PC-9 (cell line): ENCODE data around the gene MRPL52. TPM values are rescaled to one million over a fixed set of nuclear protein-coding genes. Genes with fewer than 3 reads are reported as not detected.
A peak's percentile ranks its signal among the peaks of the same experiment; 100 is the strongest.

Source experiments
- BruUV-seq: library from RNA; stranded (reverse); fragments of 400-500 nt; replicated peaks from 2 replicates; lab custom pipeline; 2021; lab: Mats Ljungman, UMichigan
- CTCF ChIA-PET: fragments of 300-600 bp; sonication (Branson Sonifier 250); formaldehyde crosslinking; loops from one replicate; lab custom pipeline; 2022; ENCODE audit warnings: antibody characterized with exemption; lab: Charles Lee
- POLR2A ChIA-PET: fragments of 300-600 bp; sonication (Branson Sonifier 250); formaldehyde crosslinking; loops from one replicate; lab custom pipeline; 2022; ENCODE audit warnings: antibody characterized with exemption; ENCODE audit not compliant: unreplicated experiment; lab: Charles Lee
- DNase-seq, 2 experiments: peaks; one replicate each; pipeline versions ENCODE4 v3.0.0 to v3.0.0-alpha.2; 2015 to 2022; ENCODE audit warnings: mixed read lengths in 1 of 2
- H2AFZ ChIP-seq: fragments of 200-600 bp; sonication (generic); 2 replicates; pipeline ENCODE4 v1.8.1; 2017; ENCODE audit warnings: antibody characterized with exemption
- H3F3A ChIP-seq: fragments of 200-600 bp; sonication (generic); 2 replicates; pipeline ENCODE4 v1.8.1; 2017; ENCODE audit warnings: antibody characterized with exemption, mild to moderate bottlenecking, low read depth; ENCODE audit not compliant: insufficient read depth
- H3K27ac ChIP-seq: fragments of 200-600 bp; sonication (generic); 2 replicates; pipeline ENCODE4 v1.6.1; 2016; ENCODE audit warnings: mixed run types
- H3K27me3 ChIP-seq: fragments of 200-600 bp; sonication (generic); 2 replicates; pipeline ENCODE4 v1.6.1; 2016; ENCODE audit warnings: low read depth, mixed run types; ENCODE audit not compliant: insufficient read depth
- H3K36me3 ChIP-seq: fragments of 200-600 bp; sonication (generic); 2 replicates; pipeline ENCODE4 v1.6.1; 2016; ENCODE audit warnings: low read depth, mixed run types
- H3K4me1 ChIP-seq: fragments of 200-600 bp; sonication (generic); replicated peaks from 2 replicates; pipeline ENCODE4 v1.6.1; 2016; ENCODE audit warnings: mixed run types; ENCODE audit not compliant: insufficient read depth
- H3K4me2 ChIP-seq: fragments of 200-600 bp; sonication (generic); 2 replicates; pipeline ENCODE4 v1.6.1; 2017; ENCODE audit warnings: mixed run types
- H3K4me3 ChIP-seq: fragments of 200-600 bp; sonication (generic); 2 replicates; pipeline ENCODE4 v1.6.1; 2016; ENCODE audit warnings: mixed run types
- H3K79me2 ChIP-seq: fragments of 200-600 bp; sonication (generic); 2 replicates; pipeline ENCODE4 v1.6.1; 2017; ENCODE audit warnings: low read depth, mixed run types
- H3K9me2 ChIP-seq: fragments of 200-600 bp; sonication (generic); 2 replicates; pipeline ENCODE4 v1.8.1; 2017; ENCODE audit warnings: mild to moderate bottlenecking; ENCODE audit not compliant: insufficient read depth
- H3K9me3 ChIP-seq: fragments of 200-600 bp; sonication (generic); 2 replicates; pipeline ENCODE4 v1.8.1; 2016; ENCODE audit warnings: low read depth; ENCODE audit not compliant: insufficient read depth
- H4K20me1 ChIP-seq: fragments of 200-600 bp; sonication (generic); 2 replicates; pipeline ENCODE4 v1.8.1; 2017; ENCODE audit not compliant: insufficient read depth
- EZH2 ChIP-seq: fragments of 200-600 bp; sonication (generic); IDR thresholded peaks from 2 replicates; pipeline ENCODE4 v1.8.0; 2017; ENCODE audit warnings: antibody characterized with exemption, low read depth
- intact Hi-C: fragments of 100-400 bp; cut with micrococcal nuclease; formaldehyde crosslinking; loops from one replicate; pipeline ENCODE4 v1.10.0; 2022; ENCODE audit not compliant: unreplicated experiment
- total RNA-seq: library from RNA; stranded (reverse); gene quantifications from 2 replicates; pipeline ENCODE4 v1.2.3, GENCODE V29; 2021
- TF ChIP-seq, protein P1 (sequence below): fragments of 200-600 bp; sonication (generic); conservative IDR thresholded peaks from 2 replicates; pipeline ENCODE4 v1.6.1; 2017; ENCODE audit warnings: mixed run types, antibody characterized with exemption, mild to moderate bottlenecking, moderate library complexity

MRPL52 gene
- total RNA-seq, 1 experiment from 2014 or later, result 76.7 TPM

DNA sequence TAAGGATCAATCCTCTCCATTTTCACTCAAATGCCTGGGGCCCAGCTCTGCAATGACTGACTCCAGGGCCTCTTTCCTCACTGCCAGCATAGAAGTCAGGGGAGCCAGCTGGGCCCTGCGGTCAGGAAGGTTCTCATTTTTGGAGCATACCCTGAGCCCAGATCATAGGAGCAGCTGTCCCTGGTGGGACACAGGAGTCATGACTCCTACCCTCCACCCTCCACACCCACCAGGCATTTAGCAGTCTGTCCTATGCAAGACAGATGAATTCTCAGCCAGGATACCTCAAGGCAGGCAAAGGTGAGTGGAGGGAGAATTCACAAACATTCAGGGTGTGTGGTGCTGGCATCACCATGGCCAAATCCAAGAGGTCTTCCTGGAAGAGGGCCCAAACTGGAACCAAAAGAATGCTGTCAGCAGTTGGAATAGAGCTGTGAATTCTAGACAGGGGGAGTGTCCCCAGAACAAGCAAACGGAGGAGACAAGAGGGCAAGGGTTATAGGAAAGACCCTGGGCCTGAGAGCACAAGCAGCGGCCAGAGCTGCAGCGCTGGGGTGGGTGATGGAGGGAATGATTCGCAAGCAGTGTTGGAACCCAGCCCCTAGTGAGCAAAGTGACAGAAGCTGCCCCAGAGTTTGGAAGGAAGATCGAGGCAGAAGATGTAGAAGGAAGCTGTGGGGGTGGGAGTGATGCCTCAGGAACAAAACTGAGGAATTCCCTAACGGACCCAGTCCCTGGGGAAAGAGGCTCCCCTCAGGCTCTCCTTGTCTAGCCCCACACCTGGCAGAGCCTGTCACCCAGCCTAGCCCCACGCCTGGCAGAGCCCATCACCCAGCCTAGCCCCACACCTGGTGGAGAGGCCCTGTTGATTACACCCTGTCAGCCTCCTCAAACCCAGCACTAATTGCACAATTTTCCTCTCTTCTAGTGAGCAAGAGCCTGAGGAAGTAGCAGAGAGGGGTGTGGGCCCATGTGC, 48.9 kb downstream of the MRPL52 start:
- Histone ChIP-seq H3F3A (no peaks in the 10 kb centered on the region), H3K79me2 (peaks cover 7% of the 10 kb centered on the region), H3K36me3 (no peaks in the 10 kb centered on the region), H3K4me3 (no peak overlapping the region), H2AFZ (no peak overlapping the region), H3K27ac (no peak overlapping the region), H3K9me2 (no peaks in the 10 kb centered on the region), H3K9me3 (no peaks in the 10 kb centered on the region), H3K4me1 (no peaks in the 10 kb centered on the region), H4K20me1 (no peaks in the 10 kb centered on the region; the same call in 1 of the 2 replicates), H3K27me3 (no peaks in the 10 kb centered on the region), H3K4me2 (no peak overlapping the region)
- TF ChIP-seq, protein P1, sequence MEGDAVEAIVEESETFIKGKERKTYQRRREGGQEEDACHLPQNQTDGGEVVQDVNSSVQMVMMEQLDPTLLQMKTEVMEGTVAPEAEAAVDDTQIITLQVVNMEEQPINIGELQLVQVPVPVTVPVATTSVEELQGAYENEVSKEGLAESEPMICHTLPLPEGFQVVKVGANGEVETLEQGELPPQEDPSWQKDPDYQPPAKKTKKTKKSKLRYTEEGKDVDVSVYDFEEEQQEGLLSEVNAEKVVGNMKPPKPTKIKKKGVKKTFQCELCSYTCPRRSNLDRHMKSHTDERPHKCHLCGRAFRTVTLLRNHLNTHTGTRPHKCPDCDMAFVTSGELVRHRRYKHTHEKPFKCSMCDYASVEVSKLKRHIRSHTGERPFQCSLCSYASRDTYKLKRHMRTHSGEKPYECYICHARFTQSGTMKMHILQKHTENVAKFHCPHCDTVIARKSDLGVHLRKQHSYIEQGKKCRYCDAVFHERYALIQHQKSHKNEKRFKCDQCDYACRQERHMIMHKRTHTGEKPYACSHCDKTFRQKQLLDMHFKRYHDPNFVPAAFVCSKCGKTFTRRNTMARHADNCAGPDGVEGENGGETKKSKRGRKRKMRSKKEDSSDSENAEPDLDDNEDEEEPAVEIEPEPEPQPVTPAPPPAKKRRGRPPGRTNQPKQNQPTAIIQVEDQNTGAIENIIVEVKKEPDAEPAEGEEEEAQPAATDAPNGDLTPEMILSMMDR, result no peak
- no peak for TF ChIP-seq EZH2
- DNase-seq, result no peak
- no TSS peak for BruUV-seq
- ChIA-PET CTCF (no interaction called here), POLR2A (no interaction called here)
- intact Hi-C loops, result no loop called here

- H3K27me3 ChIP-seq, result no peaks in the 10 kb centered on the region
- no peaks in the 10 kb centered on the region for H3K36me3 ChIP-seq
- no peak overlapping the region for H3K4me2 ChIP-seq
- H3K79me2 ChIP-seq, result no peaks in the 10 kb centered on the region
- H3F3A ChIP-seq, result peaks cover 5% of the 10 kb centered on the region; the same call in 1 of the 2 replicates
- no TSS peak for BruUV-seq
- POLR2A ChIA-PET, result interaction anchor here (0.5 to 0.8 kb wide), 5 partner anchors 22 to 491 kb away, joined by 3 to 6 read pairs (median 4); no protein-coding TSS in a partner anchor
- H4K20me1 ChIP-seq, result no peaks in the 10 kb centered on the region
- no peak for DNase-seq
- TF ChIP-seq, protein P1, result no peak
- TF ChIP-seq EZH2, result no peak
- no peak overlapping the region for H2AFZ ChIP-seq
- no peaks in the 10 kb centered on the region for H3K9me3 ChIP-seq
- no peak overlapping the region for H3K4me3 ChIP-seq
- H3K9me2 ChIP-seq, result no peaks in the 10 kb centered on the region
- peaks cover 7% of the 10 kb centered on the region; the same call in 1 of the 2 replicates for H3K4me1 ChIP-seq
- H3K27ac ChIP-seq, result no peak overlapping the region
- intact Hi-C loops, result no loop called here
- CTCF ChIA-PET, result no interaction called here
These were observed 52.4 kb downstream of the MRPL52 start for GRCh38 chr14:22882064-22882463.

- Histone ChIP-seq H3K9me3 (no peaks in the 10 kb centered on the region), H4K20me1 (no peaks in the 10 kb centered on the region), H3K36me3 (no peaks in the 10 kb centered on the region), H3F3A (peaks cover 5% of the 10 kb centered on the region; the same call in 1 of the 2 replicates), H3K9me2 (no peaks in the 10 kb centered on the region), H3K27me3 (no peaks in the 10 kb centered on the region), H3K4me2 (no peak overlapping the region), H3K4me1 (peaks cover 7% of the 10 kb centered on the region; the same call in 1 of the 2 replicates), H3K79me2 (no peaks in the 10 kb centered on the region), H3K27ac (no peak overlapping the region), H2AFZ (no peak overlapping the region), H3K4me3 (no peak overlapping the region)
- intact Hi-C loops, result no loop called here
- no peak for TF ChIP-seq EZH2
- TF ChIP-seq, protein P1, result no peak
- ChIA-PET POLR2A (interaction anchor here (0.5 to 0.8 kb wide), 8 partner anchors 21 to 492 kb away, joined by 3 to 13 read pairs (median 4); no protein-coding TSS in a partner anchor), CTCF (interaction anchor here (0.6 kb wide), 3 partner anchors 30 to 194 kb away, joined by 3 to 6 read pairs (median 4); no protein-coding TSS in a partner anchor)
- BruUV-seq, result no TSS peak
- DNase-seq, result peak in 1 of 2 experiments; percentile 36
These were observed 53.0 kb downstream of the MRPL52 start for GRCh38 chr14:22882529-22883172.
